ENCODE data around the gene SETD2.

DNA sequence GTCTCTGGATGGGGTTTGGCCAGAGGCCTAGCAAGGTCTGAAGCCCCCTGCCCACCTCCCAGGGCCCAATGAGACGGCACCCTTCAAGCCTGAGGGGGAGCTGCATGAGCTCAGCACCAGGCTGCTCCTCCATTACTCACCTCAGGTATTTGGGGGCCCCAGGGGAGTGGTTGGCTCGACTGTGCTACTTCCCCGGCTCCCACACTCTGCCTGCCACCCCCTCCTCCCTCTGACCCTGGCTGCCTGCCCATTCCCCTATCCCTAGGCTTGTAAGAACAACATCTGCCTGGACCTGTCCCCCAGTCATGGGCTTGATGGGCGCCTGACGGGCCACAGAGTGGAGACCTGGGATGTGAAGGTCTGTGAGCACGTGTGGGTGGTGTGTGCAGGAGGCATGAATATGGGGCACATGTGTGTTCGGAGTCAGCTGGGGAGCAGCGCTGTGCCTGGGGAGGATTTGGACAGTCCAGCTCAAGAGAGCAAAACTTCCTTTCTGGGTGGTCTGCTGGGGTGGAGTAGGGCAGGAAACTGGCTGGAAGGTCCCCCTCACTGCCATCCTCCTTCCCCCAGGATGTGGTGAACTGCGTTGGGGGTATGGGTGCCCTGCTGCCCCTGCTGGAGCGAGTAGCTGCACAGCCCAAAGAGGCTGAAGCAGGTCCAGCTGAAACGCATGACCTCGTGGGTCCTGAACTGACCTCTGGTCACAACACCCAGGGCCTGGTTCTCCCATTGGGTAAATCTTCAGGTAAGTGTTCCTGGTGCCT lies 167.0 kb downstream of the SETD2 start:
- TF ChIP-seq, protein P1, sequence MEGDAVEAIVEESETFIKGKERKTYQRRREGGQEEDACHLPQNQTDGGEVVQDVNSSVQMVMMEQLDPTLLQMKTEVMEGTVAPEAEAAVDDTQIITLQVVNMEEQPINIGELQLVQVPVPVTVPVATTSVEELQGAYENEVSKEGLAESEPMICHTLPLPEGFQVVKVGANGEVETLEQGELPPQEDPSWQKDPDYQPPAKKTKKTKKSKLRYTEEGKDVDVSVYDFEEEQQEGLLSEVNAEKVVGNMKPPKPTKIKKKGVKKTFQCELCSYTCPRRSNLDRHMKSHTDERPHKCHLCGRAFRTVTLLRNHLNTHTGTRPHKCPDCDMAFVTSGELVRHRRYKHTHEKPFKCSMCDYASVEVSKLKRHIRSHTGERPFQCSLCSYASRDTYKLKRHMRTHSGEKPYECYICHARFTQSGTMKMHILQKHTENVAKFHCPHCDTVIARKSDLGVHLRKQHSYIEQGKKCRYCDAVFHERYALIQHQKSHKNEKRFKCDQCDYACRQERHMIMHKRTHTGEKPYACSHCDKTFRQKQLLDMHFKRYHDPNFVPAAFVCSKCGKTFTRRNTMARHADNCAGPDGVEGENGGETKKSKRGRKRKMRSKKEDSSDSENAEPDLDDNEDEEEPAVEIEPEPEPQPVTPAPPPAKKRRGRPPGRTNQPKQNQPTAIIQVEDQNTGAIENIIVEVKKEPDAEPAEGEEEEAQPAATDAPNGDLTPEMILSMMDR (IDR thresholded peaks at IDR 0.05) = no peak
- no peak for TF ChIP-seq POLR2A (IDR thresholded peaks at IDR 0.05)

Data from lower leg skin (tissue), 3 donors.